Measurements from ENCODE around the gene HECW1.

Gene HECW1

DNA sequence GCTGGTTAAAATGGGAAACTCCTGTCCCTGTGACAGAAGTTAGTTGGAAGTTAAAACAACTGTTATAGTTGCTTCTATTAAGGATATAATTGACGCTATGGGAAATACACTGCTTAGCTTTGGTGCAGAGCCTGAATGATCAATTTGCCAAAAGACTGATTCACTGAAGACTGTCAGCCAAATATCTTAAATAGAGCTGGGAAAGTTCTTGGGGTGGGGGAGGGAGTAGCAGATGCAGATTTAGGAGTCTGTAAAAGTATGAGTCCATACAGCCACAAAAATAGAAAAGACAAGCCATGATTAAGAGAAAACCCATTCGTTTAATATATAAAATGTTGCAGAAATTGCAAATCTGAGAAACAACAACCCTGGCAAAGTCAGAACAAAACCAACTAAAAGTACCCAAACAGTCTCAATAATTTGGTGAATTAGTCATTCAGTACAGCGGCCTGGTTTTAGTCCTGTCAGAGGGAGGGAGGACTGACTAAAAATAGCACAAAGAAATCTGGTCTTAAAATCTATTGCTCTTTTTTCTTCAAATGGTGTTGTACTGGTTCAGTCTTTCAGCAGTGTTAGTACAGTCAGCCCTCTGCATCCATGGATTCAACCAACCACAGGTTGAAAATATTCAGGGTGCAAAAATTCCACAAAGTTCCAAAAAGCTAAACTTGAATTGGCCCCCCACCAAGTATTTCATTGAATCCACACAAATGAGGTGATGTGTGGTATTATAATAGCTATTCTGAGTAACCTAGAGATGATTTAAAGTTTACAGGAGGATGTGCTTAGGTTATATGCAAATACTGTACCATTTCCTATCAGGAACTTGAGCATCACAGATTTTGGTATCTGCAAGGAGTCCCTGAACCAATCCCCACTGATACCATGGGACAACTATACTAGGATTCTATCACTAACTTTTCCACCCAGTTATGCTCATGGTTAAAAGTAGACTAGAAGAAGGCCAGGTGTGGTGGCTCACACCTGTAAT, 500.4 kb downstream of the HECW1 start:
- no peak overlapping the region for H3K4me3 ChIP-seq (ENCODE audit: low read length)
- DNase-seq (ENCODE audit: low read depth) = no peak
- TF ChIP-seq, protein P1, sequence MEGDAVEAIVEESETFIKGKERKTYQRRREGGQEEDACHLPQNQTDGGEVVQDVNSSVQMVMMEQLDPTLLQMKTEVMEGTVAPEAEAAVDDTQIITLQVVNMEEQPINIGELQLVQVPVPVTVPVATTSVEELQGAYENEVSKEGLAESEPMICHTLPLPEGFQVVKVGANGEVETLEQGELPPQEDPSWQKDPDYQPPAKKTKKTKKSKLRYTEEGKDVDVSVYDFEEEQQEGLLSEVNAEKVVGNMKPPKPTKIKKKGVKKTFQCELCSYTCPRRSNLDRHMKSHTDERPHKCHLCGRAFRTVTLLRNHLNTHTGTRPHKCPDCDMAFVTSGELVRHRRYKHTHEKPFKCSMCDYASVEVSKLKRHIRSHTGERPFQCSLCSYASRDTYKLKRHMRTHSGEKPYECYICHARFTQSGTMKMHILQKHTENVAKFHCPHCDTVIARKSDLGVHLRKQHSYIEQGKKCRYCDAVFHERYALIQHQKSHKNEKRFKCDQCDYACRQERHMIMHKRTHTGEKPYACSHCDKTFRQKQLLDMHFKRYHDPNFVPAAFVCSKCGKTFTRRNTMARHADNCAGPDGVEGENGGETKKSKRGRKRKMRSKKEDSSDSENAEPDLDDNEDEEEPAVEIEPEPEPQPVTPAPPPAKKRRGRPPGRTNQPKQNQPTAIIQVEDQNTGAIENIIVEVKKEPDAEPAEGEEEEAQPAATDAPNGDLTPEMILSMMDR (conservative IDR thresholded peaks at IDR 0.05; ENCODE audit: low read depth, low read length) = no peak

Data from retinal pigment epithelial cell (primary cell).